Nephron progenitor cell (in vitro differentiated cells): ENCODE data around the gene CSRNP2.

Experiments
- DNase-seq: peaks from one replicate; pipeline ENCODE4 v3.0.0; 2021
- H3K27ac Mint-ChIP-seq: 2 replicates; pipeline ENCODE4 v1.8.0; 2021; ENCODE audit warnings: mild to moderate bottlenecking, moderate library complexity, mixed read lengths
- H3K27me3 Mint-ChIP-seq: 2 replicates; pipeline ENCODE4 v1.8.0; 2021; ENCODE audit warnings: mild to moderate bottlenecking, low read depth, mixed read lengths; ENCODE audit not compliant: poor library complexity
- H3K36me3 Mint-ChIP-seq: 2 replicates; pipeline ENCODE4 v1.8.0; 2021; ENCODE audit warnings: low read depth, mixed read lengths
- H3K4me1 Mint-ChIP-seq: 2 replicates; pipeline ENCODE4 v1.8.0; 2021; ENCODE audit warnings: mixed read lengths
- H3K4me3 Mint-ChIP-seq: 2 replicates; pipeline ENCODE4 v1.8.0; 2021; ENCODE audit warnings: mild to moderate bottlenecking, moderate library complexity, mixed read lengths
- H3K9me3 Mint-ChIP-seq: 2 replicates; pipeline ENCODE4 v1.8.0; 2021; ENCODE audit warnings: mild to moderate bottlenecking, moderate library complexity, mixed read lengths
- TF ChIP-seq, protein P1 (sequence below): fragments of 200-600 bp; sonication (generic); IDR thresholded peaks from 2 replicates; pipeline ENCODE4 v1.5.0; 2021; ENCODE audit warnings: antibody characterized with exemption

The CSRNP2 gene

DNA sequence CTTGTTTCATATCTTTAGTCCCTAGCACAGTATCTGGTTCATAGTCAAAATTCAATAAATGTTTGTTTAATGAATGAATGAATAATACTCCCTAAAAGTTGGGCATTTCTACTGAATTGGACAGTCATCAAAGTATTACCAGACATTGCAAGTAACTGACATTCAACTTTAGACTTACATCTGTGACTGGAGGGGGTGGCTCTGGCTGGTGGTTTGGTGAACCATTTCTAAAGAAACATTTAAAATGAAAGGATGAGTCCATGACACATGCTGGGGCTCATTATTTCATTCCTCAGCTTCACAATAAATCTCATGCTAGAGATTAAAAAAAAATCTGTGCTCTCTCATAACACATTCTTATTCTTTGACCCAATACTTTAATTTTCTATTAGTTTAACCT, 20.6 kb upstream of the CSRNP2 start:
- TF ChIP-seq, protein P1, sequence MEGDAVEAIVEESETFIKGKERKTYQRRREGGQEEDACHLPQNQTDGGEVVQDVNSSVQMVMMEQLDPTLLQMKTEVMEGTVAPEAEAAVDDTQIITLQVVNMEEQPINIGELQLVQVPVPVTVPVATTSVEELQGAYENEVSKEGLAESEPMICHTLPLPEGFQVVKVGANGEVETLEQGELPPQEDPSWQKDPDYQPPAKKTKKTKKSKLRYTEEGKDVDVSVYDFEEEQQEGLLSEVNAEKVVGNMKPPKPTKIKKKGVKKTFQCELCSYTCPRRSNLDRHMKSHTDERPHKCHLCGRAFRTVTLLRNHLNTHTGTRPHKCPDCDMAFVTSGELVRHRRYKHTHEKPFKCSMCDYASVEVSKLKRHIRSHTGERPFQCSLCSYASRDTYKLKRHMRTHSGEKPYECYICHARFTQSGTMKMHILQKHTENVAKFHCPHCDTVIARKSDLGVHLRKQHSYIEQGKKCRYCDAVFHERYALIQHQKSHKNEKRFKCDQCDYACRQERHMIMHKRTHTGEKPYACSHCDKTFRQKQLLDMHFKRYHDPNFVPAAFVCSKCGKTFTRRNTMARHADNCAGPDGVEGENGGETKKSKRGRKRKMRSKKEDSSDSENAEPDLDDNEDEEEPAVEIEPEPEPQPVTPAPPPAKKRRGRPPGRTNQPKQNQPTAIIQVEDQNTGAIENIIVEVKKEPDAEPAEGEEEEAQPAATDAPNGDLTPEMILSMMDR = no peak
- no peak for DNase-seq
- Mint-ChIP-seq H3K4me3 (no peak overlapping the region), H3K27ac (peak overlapping the region; percentile 48), H3K36me3 (peaks cover 78% of the 10 kb centered on the region), H3K27me3 (no peaks in the 10 kb centered on the region), H3K9me3 (no peaks in the 10 kb centered on the region), H3K4me1 (no peaks in the 10 kb centered on the region)

- Mint-ChIP-seq H3K27me3 (no peaks in the 10 kb centered on the region), H3K27ac (no peak overlapping the region), H3K4me3 (no peak overlapping the region), H3K4me1 (no peaks in the 10 kb centered on the region), H3K36me3 (peaks cover 83% of the 10 kb centered on the region), H3K9me3 (no peaks in the 10 kb centered on the region)
- no peak for DNase-seq
- TF ChIP-seq, protein P1 = no peak
These were observed 15.2 kb upstream of the CSRNP2 start for GRCh38 chr12:51098611-51099010.

- peaks cover 38% of the 10 kb centered on the region for H3K36me3 Mint-ChIP-seq
- no peaks in the 10 kb centered on the region for H3K27me3 Mint-ChIP-seq
- H3K4me1 Mint-ChIP-seq = peaks cover under 1% of the 10 kb centered on the region
- no peaks in the 10 kb centered on the region for H3K9me3 Mint-ChIP-seq
- TF ChIP-seq, protein P1 = no peak
- DNase-seq = no peak
- H3K27ac Mint-ChIP-seq = peak overlapping the region; percentile 31
- no peak overlapping the region for H3K4me3 Mint-ChIP-seq
These were observed 7.4 kb upstream of the CSRNP2 start for GRCh38 chr12:51090705-51091229.

DNA sequence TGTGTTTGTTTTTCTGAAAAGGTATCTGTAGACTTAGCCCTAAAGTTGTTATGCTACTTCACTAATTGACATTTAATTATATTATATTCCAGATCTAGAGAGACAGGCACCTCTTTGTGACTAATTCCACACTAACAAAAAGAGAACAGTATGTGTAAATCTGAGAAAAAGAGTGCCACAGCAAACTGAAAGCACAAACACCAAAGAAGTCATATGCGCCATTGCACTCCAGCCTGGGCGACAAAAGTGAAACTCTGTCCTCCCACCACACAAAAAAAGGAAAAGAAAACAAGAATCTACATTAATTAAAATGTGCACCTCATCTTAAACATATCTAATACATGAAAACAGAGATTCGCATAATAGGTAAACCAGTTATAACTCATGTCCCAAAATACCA, 4.4 kb upstream of the CSRNP2 start:
- Mint-ChIP-seq H3K9me3 (no peaks in the 10 kb centered on the region), H3K36me3 (peaks cover 14% of the 10 kb centered on the region), H3K4me3 (no peak overlapping the region), H3K4me1 (peaks cover 18% of the 10 kb centered on the region), H3K27me3 (no peaks in the 10 kb centered on the region), H3K27ac (no peak overlapping the region)
- DNase-seq = no peak
- TF ChIP-seq, protein P1 = no peak

- Mint-ChIP-seq H3K4me3 (no peak overlapping the region), H3K27me3 (no peaks in the 10 kb centered on the region), H3K27ac (peak overlapping the region; percentile 45), H3K9me3 (no peaks in the 10 kb centered on the region), H3K4me1 (peaks cover 27% of the 10 kb centered on the region), H3K36me3 (peaks cover 14% of the 10 kb centered on the region)
- TF ChIP-seq, protein P1 = no peak
- no peak for DNase-seq
These were observed 3.5 kb upstream of the CSRNP2 start for GRCh38 chr12:51086933-51087332.

DNA sequence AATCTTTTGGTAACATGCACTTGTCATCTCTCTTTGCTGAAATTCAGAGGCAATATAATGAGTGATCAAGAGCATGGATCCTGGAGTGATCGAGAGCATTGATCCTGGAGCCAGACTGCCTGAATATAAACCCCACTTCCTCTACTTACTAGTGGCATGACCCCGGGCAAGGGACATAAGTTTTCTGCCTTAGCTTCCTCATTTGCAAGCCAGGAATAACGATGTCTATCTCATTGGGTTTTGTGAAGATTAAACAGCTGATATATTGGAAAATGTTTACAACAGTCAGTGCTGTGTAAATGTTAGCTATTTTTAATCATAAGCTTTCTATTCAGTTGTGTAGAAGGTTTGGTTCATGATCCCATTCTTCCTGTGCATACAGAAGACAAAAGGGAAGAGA, 2.4 kb upstream of the CSRNP2 start:
- TF ChIP-seq, protein P1 = no peak
- H3K9me3 Mint-ChIP-seq = no peaks in the 10 kb centered on the region
- peaks cover 6% of the 10 kb centered on the region for H3K36me3 Mint-ChIP-seq
- peaks cover 38% of the 10 kb centered on the region for H3K4me1 Mint-ChIP-seq
- H3K27me3 Mint-ChIP-seq = no peaks in the 10 kb centered on the region
- no peak for DNase-seq
- no peak overlapping the region for H3K4me3 Mint-ChIP-seq
- H3K27ac Mint-ChIP-seq = no peak overlapping the region
